ENCODE results near the gene ADAMTS9.

DNA sequence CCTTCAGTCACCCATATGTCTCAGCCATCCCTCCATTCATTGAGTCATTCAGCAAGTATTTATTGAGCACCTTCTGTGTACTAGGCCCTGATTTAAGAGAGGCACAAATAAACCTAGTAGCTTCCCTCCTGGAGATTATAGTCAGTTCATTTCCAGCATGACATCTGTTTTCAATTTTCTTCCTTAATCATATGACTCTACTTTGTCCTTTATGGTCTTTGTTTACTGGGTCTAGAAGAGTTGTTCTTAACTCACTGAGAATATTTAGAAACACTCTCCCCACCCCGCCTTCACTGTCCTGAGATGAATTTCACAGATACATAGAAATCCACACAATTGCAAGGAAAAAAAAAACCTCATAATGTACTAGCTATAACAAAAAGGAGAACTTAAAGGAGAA is 44.8 kb upstream of the ADAMTS9 start:
- TF ChIP-seq BMI1 (IDR thresholded peaks at IDR 0.05; ENCODE audit: low read length) (no peak), POLR2A (conservative IDR thresholded peaks at IDR 0.05) (no peak), NFYB (IDR thresholded peaks at IDR 0.05; ENCODE audit: extremely low read depth, insufficient read length) (no peak), TAF1 (IDR thresholded peaks at IDR 0.05; ENCODE audit: control insufficient read depth, extremely low read depth, insufficient read depth, low read length, severe bottlenecking) (no peak)
- TF ChIP-seq, protein P1, sequence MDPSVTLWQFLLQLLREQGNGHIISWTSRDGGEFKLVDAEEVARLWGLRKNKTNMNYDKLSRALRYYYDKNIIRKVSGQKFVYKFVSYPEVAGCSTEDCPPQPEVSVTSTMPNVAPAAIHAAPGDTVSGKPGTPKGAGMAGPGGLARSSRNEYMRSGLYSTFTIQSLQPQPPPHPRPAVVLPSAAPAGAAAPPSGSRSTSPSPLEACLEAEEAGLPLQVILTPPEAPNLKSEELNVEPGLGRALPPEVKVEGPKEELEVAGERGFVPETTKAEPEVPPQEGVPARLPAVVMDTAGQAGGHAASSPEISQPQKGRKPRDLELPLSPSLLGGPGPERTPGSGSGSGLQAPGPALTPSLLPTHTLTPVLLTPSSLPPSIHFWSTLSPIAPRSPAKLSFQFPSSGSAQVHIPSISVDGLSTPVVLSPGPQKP (CRISPR knock-in tag; IDR thresholded peaks at IDR 0.05), result no peak
- TF ChIP-seq, protein P2, sequence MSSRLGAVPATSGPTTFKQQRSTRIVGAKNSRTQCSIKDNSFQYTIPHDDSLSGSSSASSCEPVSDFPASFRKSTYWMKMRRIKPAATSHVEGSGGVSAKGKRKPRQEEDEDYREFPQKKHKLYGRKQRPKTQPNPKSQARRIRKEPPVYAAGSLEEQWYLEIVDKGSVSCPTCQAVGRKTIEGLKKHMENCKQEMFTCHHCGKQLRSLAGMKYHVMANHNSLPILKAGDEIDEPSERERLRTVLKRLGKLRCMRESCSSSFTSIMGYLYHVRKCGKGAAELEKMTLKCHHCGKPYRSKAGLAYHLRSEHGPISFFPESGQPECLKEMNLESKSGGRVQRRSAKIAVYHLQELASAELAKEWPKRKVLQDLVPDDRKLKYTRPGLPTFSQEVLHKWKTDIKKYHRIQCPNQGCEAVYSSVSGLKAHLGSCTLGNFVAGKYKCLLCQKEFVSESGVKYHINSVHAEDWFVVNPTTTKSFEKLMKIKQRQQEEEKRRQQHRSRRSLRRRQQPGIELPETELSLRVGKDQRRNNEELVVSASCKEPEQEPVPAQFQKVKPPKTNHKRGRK (tag; IDR thresholded peaks at IDR 0.05), result no peak

All from K562 (cell line).